Measurements from ENCODE around the gene CEP85. TPM values are rescaled to one million over a fixed set of nuclear protein-coding genes. Genes with fewer than 3 reads are reported as not detected.
A peak's percentile ranks its signal among the peaks of the same experiment; 100 is the strongest.
"Not testable (repeated sequence)": the region's sequence is repeated elsewhere in the genome, so short reads cannot be mapped to it uniquely, and the experiment has no call there.

CEP85 gene
- total RNA-seq, 2 experiments from 2014 or later: 45.7 to 47.0 TPM

DNA sequence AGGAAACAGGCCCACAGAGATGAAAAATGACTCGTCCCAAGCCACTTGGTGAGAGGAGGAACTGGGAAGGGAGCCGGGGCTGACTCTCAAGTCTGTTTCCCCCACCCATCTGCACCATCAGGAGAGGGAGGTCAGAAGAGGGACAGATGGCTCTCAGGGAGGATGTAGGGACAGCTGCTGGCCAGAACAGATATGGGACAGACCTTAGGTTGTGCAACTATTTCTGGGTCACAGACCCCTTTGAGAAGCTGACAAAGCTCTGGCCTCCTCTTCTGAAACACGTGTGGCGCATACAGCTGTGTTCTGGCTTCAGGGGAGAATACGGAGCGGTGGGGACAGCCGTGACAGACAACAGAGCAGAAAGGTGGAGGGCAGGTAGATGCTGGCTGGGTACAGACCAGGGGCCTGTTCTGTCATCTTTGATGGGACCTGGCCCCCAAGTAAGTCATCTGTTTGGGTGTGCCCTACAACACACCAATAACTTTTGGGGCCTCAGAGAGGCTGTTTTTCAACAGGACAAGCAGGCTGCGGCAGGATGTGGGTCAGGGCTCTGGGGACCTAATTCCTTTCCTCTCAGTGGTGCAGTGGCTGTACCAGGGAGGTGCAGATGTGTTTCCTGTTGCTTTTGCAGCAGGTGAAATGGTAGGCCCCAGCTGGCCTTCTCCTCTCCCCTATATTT, 53.2 kb downstream of the CEP85 start:
- Mint-ChIP-seq H3K9me3 (no peaks in the 10 kb centered on the region), H3K27me3 (ENCODE audit: low read depth) (no peaks in the 10 kb centered on the region), H3K36me3 (ENCODE audit: low read depth) (peaks cover 14% of the 10 kb centered on the region), H3K4me1 (ENCODE audit: low read depth) (peaks cover 96% of the 10 kb centered on the region), H3K27ac (peak overlapping the region; percentile 94), H3K4me3 (peak overlapping the region; percentile 32)
- intact Hi-C loops (cut with micrococcal nuclease): loop anchor here (1.0 to 5.0 kb wide), 4 partner anchors 8 to 405 kb away; partner anchors contain the start of gene HMGN2
- CTCF ChIA-PET: interaction anchor here (0.6 to 8.8 kb wide), 9 partner anchors 10 to 337 kb away, joined by 3 to 210 read pairs (median 5); partner anchors contain the start of genes CD52, CEP85, SH3BGRL3 and UBXN11
- DNase-seq: peak; percentile 87

DNA sequence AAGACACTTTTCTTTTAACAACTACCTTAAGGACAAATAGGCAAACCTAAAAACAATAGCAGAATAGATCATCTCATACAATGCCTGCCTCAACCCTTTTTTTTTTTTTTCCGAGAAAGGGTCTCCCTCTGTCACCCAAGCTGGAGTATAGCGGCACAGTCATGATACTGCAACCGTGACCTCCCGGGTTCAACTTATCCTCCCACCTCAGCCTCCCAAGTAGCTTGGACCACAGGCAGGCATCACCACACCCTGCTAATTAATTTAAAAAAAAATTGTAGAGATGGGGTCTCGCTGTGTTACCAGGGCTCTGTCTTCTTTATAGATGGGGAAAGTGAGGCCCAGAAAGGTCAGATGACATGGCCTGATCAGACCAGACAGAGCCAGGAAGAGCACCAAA, 53.8 kb downstream of the CEP85 start:
- H3K4me1 Mint-ChIP-seq (ENCODE audit: low read depth): peaks cover 90% of the 10 kb centered on the region
- H3K36me3 Mint-ChIP-seq (ENCODE audit: low read depth): peaks cover 14% of the 10 kb centered on the region
- no peaks in the 10 kb centered on the region for H3K9me3 Mint-ChIP-seq
- peak overlapping the region; percentile 94 for H3K27ac Mint-ChIP-seq
- CTCF ChIA-PET: interaction anchor here (0.7 to 8.8 kb wide), 9 partner anchors 10 to 129 kb away, joined by 3 to 210 read pairs (median 7); partner anchors contain the start of genes CD52, CEP85, SH3BGRL3 and UBXN11
- peak overlapping the region; percentile 32 for H3K4me3 Mint-ChIP-seq
- no peak for DNase-seq
- intact Hi-C loops (cut with micrococcal nuclease): loop anchor here (1.0 to 5.0 kb wide), 7 partner anchors 9 to 456 kb away; partner anchors contain the start of genes HMGN2 and UBXN11
- H3K27me3 Mint-ChIP-seq (ENCODE audit: low read depth): no peaks in the 10 kb centered on the region

DNA sequence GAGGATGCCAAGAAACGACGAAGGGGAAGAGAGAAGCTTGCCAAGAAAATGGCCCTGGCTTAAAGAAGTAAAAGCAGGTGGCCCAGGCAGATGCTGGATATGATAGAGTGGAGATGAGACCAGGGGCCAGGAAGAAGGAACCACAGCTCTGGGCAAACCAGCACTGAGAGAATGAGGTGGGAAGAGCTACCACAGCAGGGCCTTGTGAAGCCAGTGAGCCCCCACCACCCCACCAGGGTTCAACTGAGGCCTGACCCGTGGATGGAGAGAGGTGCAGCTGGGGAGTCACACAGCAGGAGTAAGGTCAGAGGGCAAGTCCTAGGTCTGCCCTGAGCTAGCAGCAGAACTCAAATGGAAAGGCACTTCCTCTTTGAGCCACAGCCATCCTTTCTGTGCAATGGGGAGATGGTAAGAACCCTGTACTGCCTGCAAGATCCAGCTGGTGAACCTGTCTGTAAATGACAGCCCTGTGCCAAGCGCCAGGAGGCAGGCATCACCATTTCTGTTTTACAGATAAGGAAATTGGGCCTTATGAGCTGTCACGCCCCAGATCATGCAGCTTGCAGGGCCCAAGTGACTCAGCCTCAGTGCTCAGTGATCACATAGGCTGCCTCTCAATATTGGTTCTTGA, 54.4 kb downstream of the CEP85 start:
- DNase-seq: peak; percentile 91
- CTCF ChIA-PET: interaction anchor here (0.7 to 8.8 kb wide), 14 partner anchors 9 to 129 kb away, joined by 3 to 210 read pairs (median 6); partner anchors contain the start of genes CD52, CEP85, SH3BGRL3 and UBXN11
- Mint-ChIP-seq H3K36me3 (ENCODE audit: low read depth) (peaks cover 11% of the 10 kb centered on the region), H3K4me1 (ENCODE audit: low read depth) (peaks cover 84% of the 10 kb centered on the region), H3K9me3 (no peaks in the 10 kb centered on the region), H3K27ac (peak overlapping the region; percentile 94), H3K4me3 (no peak overlapping the region), H3K27me3 (ENCODE audit: low read depth) (no peaks in the 10 kb centered on the region)
- intact Hi-C loops (cut with micrococcal nuclease): loop anchor here (1.0 to 5.0 kb wide), 5 partner anchors 18 to 456 kb away; partner anchors contain the start of genes HMGN2 and UBXN11

DNA sequence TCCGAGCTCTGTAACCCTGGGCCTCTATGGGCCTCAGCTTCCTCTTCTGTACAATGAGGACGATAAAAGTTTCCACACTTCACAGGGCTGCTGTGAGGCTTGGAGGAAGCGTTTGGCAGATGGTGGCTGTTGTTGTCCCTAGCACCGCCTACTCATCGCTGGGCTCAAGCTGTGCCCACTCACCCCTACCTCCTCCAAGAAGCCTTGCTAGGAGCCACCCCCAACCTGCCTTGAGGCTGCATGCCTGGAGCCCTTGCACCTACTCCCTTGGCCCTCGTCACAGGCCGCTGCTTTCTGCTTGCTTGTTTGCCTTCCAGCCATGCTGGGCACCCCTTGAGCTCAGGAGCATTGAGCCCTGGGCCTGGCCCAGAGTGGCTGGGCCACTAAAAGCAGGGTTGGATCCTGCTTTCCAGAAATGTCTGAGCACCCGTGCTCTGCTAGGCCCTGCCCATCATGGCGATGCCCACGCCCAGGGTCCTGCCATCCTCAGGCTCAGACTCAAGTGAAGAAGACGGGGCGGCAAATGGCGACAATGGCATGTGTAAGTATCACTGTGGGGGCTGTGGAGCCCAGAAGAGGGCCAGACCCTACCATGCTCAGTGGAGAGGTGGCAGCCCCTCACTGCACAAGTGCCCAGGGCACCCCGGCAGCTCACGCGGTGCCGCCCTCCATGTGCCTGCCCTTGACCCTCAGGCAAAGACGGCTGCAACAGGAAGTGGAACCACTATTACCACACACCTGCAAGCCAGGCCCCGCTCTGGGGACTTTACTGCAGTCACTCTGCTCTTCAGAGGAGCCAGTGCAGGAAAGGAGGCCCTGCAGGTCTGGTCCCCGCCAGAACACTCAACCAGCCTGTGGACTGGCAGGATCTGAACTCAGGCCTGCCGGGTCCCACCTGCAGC, 55.4 kb downstream of the CEP85 start:
- intact Hi-C loops (cut with micrococcal nuclease): loop anchor here (5.0 kb wide), 2 partner anchors 183 to 403 kb away; partner anchors contain the start of gene HMGN2
- Mint-ChIP-seq H3K27me3 (ENCODE audit: low read depth) (no peaks in the 10 kb centered on the region), H3K27ac (peak overlapping the region; percentile 94), H3K4me1 (ENCODE audit: low read depth) (peaks cover 76% of the 10 kb centered on the region), H3K36me3 (ENCODE audit: low read depth) (peaks cover 8% of the 10 kb centered on the region), H3K9me3 (no peaks in the 10 kb centered on the region), H3K4me3 (no peak overlapping the region)
- DNase-seq: peak; percentile 66
- CTCF ChIA-PET: interaction anchor here (0.7 to 8.8 kb wide), 14 partner anchors 8 to 128 kb away, joined by 3 to 210 read pairs (median 4); partner anchors contain the start of genes CD52, CEP85, SH3BGRL3 and UBXN11

DNA sequence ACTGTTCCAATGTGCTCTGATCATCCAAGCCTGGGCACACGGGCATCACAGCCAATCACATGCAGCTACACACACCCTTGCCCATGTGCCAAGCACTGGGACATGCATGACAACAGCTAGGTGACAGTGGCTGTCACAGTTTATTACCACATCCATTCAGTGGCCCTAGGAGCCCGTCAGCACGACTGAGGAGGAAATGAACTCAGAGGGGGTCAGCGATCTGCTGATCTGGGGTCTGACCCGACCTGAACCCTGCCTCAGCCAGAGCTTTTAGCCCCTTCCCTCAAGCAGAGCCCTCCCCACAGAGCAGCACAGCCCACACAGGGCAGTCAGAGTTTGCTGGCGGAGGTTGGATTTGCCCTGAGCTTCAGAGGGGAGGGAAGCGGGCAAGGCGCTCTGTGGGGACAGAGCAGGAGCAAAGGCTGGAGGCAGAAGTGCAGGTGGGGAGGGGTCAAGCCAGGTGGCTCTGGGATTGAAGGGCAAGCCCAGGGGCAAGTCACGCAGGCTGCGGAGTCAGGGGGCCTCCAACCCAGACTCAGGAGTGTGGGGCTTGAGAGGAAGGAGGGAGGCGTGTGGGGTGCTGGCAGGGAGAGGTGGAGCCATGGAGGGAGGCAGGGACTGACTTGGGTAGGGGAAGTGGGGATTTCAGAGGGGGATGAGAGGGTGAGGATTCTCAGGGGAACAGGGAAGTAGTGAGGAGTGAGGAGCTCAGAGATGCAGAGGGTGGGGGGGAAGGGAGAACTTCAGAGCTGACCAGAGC, 56.3 kb downstream of the CEP85 start:
- CTCF ChIA-PET: interaction anchor here (1.0 to 8.8 kb wide), 4 partner anchors 10 to 28 kb away, joined by 3 to 210 read pairs (median 24); partner anchors contain the start of genes CD52 and UBXN11
- Mint-ChIP-seq H3K36me3 (ENCODE audit: low read depth) (peaks cover 1% of the 10 kb centered on the region), H3K4me3 (no peak overlapping the region), H3K9me3 (no peaks in the 10 kb centered on the region), H3K27me3 (ENCODE audit: low read depth) (no peaks in the 10 kb centered on the region), H3K4me1 (ENCODE audit: low read depth) (peaks cover 68% of the 10 kb centered on the region), H3K27ac (peak overlapping the region; percentile 94)
- DNase-seq: peak; percentile 38
- intact Hi-C loops (cut with micrococcal nuclease): no loop called here

DNA sequence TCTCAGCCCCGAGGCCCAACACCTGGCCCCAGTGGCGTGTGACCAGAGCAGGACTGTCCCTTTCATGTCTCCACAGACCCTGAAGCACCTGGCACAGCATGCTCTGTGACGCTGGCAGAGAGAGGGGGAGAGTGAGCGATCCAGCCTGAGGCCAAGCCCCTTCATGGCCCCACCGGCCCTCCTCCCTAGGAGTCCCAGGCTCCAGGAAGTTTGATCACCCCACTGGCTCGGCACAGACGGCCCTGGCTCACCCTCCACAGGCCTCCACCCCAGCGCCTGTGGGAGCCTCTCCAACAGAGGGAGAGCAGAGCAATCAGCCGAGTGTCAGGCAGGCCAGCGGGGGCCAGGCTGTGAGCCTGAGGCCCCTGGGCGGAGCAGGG, 56.9 kb downstream of the CEP85 start:
- Mint-ChIP-seq H3K36me3 (ENCODE audit: low read depth) (peaks cover 1% of the 10 kb centered on the region), H3K4me1 (ENCODE audit: low read depth) (peaks cover 63% of the 10 kb centered on the region), H3K4me3 (no peak overlapping the region), H3K27me3 (ENCODE audit: low read depth) (no peaks in the 10 kb centered on the region), H3K9me3 (no peaks in the 10 kb centered on the region), H3K27ac (peak overlapping the region; percentile 94)
- no peak for DNase-seq
- CTCF ChIA-PET: interaction anchor here (8.8 kb wide), 1 partner anchor 27 kb away, joined by 210 read pairs; the partner anchor contains the start of gene CD52
- intact Hi-C loops (cut with micrococcal nuclease): no loop called here

DNA sequence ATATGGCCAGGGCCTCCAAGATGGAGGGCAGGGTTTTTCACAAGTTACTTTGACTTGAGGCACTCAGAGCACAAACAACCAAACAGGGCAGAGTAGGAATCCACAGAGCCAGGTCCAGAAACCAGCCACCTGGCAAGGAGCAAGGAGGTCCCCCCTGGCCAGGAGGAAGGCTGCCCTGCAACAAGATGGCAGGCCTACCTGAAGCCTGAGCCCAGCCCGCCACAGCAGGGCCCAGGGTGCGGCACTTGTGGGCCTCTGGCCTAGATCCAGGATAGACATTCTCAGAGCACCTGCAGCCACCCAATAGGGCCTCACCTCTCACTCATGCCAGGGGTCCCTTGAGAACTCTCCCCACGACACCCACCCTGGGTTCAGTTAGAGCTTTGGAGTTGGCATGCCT, 57.4 kb downstream of the CEP85 start:
- no peak for DNase-seq
- CTCF ChIA-PET: interaction anchor here (0.9 kb wide), 1 partner anchor 104 kb away, joined by 3 read pairs; no protein-coding TSS in a partner anchor
- intact Hi-C loops (cut with micrococcal nuclease): no loop called here
- Mint-ChIP-seq H3K4me3 (no peak overlapping the region), H3K27ac (peak overlapping the region; percentile 94), H3K27me3 (ENCODE audit: low read depth) (no peaks in the 10 kb centered on the region), H3K36me3 (ENCODE audit: low read depth) (peaks cover 1% of the 10 kb centered on the region), H3K4me1 (ENCODE audit: low read depth) (peaks cover 57% of the 10 kb centered on the region), H3K9me3 (no peaks in the 10 kb centered on the region)

DNA sequence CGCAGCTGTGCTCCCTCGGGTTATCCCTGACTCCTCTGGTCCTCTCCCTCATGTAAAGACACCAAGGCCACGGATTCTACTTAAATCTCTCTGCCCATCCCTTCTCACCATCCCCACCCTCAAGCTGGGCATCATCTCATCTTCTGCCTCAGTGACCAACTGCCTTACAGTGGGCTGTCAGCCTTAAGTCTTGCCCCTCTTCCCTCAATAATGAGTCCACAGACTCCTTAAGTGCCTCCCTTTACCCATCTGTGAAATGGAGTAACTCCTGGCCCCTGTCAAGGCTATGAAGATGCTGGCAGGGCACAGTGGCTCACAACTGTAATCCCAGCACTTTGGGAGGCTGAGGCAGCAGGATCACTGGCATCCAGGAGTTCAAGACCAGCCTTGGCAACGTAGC, 57.9 kb downstream of the CEP85 start:
- Mint-ChIP-seq H3K4me3 (no peak overlapping the region), H3K9me3 (no peaks in the 10 kb centered on the region), H3K27me3 (ENCODE audit: low read depth) (no peaks in the 10 kb centered on the region), H3K36me3 (ENCODE audit: low read depth) (peaks cover 1% of the 10 kb centered on the region), H3K4me1 (ENCODE audit: low read depth) (peaks cover 54% of the 10 kb centered on the region), H3K27ac (peak overlapping the region; percentile 64)
- intact Hi-C loops (cut with micrococcal nuclease): no loop called here
- CTCF ChIA-PET: interaction anchor here (0.9 kb wide), 1 partner anchor 104 kb away, joined by 3 read pairs; no protein-coding TSS in a partner anchor
- no peak for DNase-seq

DNA sequence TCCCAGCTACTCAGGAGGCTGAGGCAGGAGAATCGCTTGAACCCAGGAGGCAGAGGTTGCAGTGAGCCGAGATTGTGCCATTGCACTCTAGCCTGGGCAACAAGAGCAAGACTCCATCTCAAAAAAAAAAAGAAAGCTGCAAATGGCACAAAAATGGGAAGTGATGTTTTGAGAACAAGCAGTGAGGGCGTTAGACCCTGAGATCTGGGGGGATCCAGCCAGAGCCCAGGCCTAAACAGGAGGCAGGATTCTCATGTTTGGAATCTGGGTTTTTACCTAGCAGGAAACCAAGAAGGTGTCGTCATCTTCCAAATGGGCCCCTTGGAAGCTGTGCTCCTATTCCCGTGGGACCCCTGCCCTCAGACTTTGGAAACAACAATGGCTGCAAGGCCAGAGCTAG, 58.7 kb downstream of the CEP85 start:
- H3K36me3 Mint-ChIP-seq (ENCODE audit: low read depth); DNase-seq; H3K9me3 Mint-ChIP-seq; H3K4me3 Mint-ChIP-seq; H3K27ac Mint-ChIP-seq; intact Hi-C loops (cut with micrococcal nuclease); H3K27me3 Mint-ChIP-seq (ENCODE audit: low read depth): not testable (repeated sequence)
- CTCF ChIA-PET: interaction anchor here (1.4 kb wide), 1 partner anchor 17 kb away, joined by 3 read pairs; no protein-coding TSS in a partner anchor
- H3K4me1 Mint-ChIP-seq (ENCODE audit: low read depth): peaks cover 46% of the 10 kb centered on the region

DNA sequence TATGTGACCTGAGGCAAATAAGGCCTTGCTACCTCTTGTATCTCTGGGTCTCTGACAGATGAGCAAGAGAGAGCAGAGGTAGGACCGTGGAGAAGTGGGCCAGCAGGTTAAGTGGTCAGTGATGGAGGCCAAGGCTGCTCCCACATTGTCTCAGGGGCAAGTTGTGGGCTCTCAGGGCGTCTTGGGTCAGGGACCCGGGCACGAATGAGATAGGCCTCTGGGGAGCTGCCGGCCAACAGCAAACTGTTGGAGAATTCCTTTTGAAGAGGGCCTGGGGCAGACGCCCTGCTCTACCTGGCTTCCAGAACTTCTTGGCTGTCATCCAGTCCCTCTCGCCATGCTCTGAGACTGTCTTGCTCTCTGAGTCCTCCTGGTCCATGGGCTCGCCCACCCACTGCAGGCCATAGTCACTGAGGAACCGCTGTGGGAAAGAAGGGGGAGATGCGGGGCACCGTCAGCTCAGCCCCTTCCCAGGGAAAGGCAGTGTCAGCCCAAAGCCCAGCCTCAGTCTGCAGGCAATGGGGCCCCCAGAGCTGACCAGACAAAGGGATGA, 60.0 kb downstream of the CEP85 start:
- CTCF ChIA-PET: interaction anchor here (1.4 kb wide), 1 partner anchor 18 kb away, joined by 3 read pairs; no protein-coding TSS in a partner anchor
- Mint-ChIP-seq H3K4me3 (no peak overlapping the region), H3K27ac (no peak overlapping the region), H3K9me3 (no peaks in the 10 kb centered on the region), H3K4me1 (ENCODE audit: low read depth) (peaks cover 33% of the 10 kb centered on the region), H3K36me3 (ENCODE audit: low read depth) (peaks cover 1% of the 10 kb centered on the region), H3K27me3 (ENCODE audit: low read depth) (no peaks in the 10 kb centered on the region)
- intact Hi-C loops (cut with micrococcal nuclease): no loop called here
- DNase-seq: no peak

All from activated naive CD4-positive, alpha-beta T cell treated with anti-CD3 and anti-CD28 coated beads for 36 hours (primary cell).